H9 (cell line): ENCODE measurements around the gene MTERF4. TPM values are rescaled to one million over a fixed set of nuclear protein-coding genes. Genes with fewer than 3 reads are reported as not detected.

ENCODE experiments used
- DNase-seq: peaks from one replicate; pipeline ENCODE4 v3.0.0-alpha.2; 2017
- H2AFZ ChIP-seq: one replicate; pipeline ENCODE4 v1.6.1; 2013; ENCODE audit warnings: mild to moderate bottlenecking, low read length, control low read depth, moderate library complexity
- H2AK5ac ChIP-seq: 2 replicates; pipeline ENCODE4 v1.6.1; 2013; ENCODE audit warnings: low read length, control low read depth, mixed read lengths; ENCODE audit not compliant: insufficient read length
- H2BK120ac ChIP-seq: one replicate; pipeline ENCODE4 v1.6.1; 2013; ENCODE audit warnings: low read depth, mild to moderate bottlenecking, low read length, control low read depth, inconsistent platforms; ENCODE audit not compliant: poor library complexity, severe bottlenecking
- H2BK12ac ChIP-seq: 2 replicates; pipeline ENCODE4 v1.6.1; 2013; ENCODE audit warnings: low read length, control low read depth, mixed read lengths, low read depth; ENCODE audit not compliant: insufficient read length
- H2BK15ac ChIP-seq: 2 replicates; pipeline ENCODE4 v1.6.1; 2013; ENCODE audit warnings: low read depth, low read length, control low read depth
- H2BK20ac ChIP-seq: one replicate; pipeline ENCODE4 v1.6.1; 2013; ENCODE audit warnings: low read depth, mild to moderate bottlenecking, low read length, control low read depth, inconsistent platforms; ENCODE audit not compliant: poor library complexity, severe bottlenecking
- H2BK5ac ChIP-seq: 2 replicates; pipeline ENCODE4 v1.6.1; 2013; ENCODE audit warnings: low read length, control low read depth, mixed read lengths; ENCODE audit not compliant: insufficient read length
- H3K14ac ChIP-seq: 2 replicates; pipeline ENCODE4 v1.6.1; 2013; ENCODE audit warnings: low read length, control low read depth; ENCODE audit not compliant: insufficient read depth
- H3K18ac ChIP-seq: 2 replicates; pipeline ENCODE4 v1.6.1; 2013; ENCODE audit warnings: low read depth, mild to moderate bottlenecking, mixed read lengths, low read length, control low read depth; ENCODE audit not compliant: insufficient read length
- H3K23ac ChIP-seq: 2 replicates; pipeline ENCODE4 v1.6.1; 2013; ENCODE audit warnings: low read length, control low read depth, mixed read lengths, low read depth; ENCODE audit not compliant: insufficient read length
- H3K23me2 ChIP-seq: 2 replicates; pipeline ENCODE4 v1.6.1; 2013; ENCODE audit warnings: low read depth, mild to moderate bottlenecking, mixed read lengths, low read length, control low read depth; ENCODE audit not compliant: insufficient read length, poor library complexity, severe bottlenecking
- H3K27ac ChIP-seq: 2 replicates; pipeline ENCODE4 v1.5.1; 2013; ENCODE audit warnings: low read length, control low read depth, mixed read lengths, low read depth; ENCODE audit not compliant: insufficient read length
- H3K27me3 ChIP-seq: 2 replicates; pipeline ENCODE4 v1.6.1; 2013; ENCODE audit warnings: low read length, control low read depth, inconsistent platforms; ENCODE audit not compliant: insufficient read depth
- H3K4ac ChIP-seq: 2 replicates; pipeline ENCODE4 v1.6.1; 2013; ENCODE audit warnings: low read depth, mild to moderate bottlenecking, control low read depth, inconsistent platforms, low read length, moderate library complexity
- H3K4me1 ChIP-seq: 2 replicates; pipeline ENCODE4 v1.6.1; 2013; ENCODE audit warnings: low read length, control low read depth, inconsistent platforms; ENCODE audit not compliant: insufficient read depth
- H3K4me2 ChIP-seq: 2 replicates; pipeline ENCODE4 v1.6.1; 2013; ENCODE audit warnings: low read length, control low read depth, mixed read lengths; ENCODE audit not compliant: insufficient read length, insufficient read depth
- H3K56ac ChIP-seq: 2 replicates; pipeline ENCODE4 v1.6.1; 2013; ENCODE audit warnings: low read depth, mild to moderate bottlenecking, mixed read lengths, low read length, control low read depth; ENCODE audit not compliant: insufficient read length
- H3K79me1 ChIP-seq: 2 replicates; pipeline ENCODE4 v1.6.1; 2013; ENCODE audit warnings: low read depth, mild to moderate bottlenecking, moderate library complexity, low read length, control low read depth, inconsistent platforms; ENCODE audit not compliant: insufficient read depth, poor library complexity, severe bottlenecking
- H3K79me2 ChIP-seq: 2 replicates; pipeline ENCODE4 v1.6.1; 2013; ENCODE audit warnings: low read length, control low read depth, inconsistent platforms; ENCODE audit not compliant: insufficient read depth
- H3K9ac ChIP-seq: 2 replicates; pipeline ENCODE4 v1.6.1; 2013; ENCODE audit warnings: low read length, control low read depth, mixed read lengths; ENCODE audit not compliant: insufficient read length; ENCODE audit errors: extremely low read depth
- H3K9me3 ChIP-seq: one replicate; pipeline ENCODE4 v1.6.1; 2013; ENCODE audit warnings: low read depth, low read length, inconsistent platforms; ENCODE audit not compliant: control insufficient read depth
- H3T11ph ChIP-seq: one replicate; pipeline ENCODE4 v1.6.1; 2013; ENCODE audit warnings: mild to moderate bottlenecking, low read length, control low read depth, inconsistent platforms
- H4K20me1 ChIP-seq: one replicate; pipeline ENCODE4 v1.6.1; 2013; ENCODE audit not compliant: control insufficient read depth, insufficient read length, insufficient read depth
- H4K5ac ChIP-seq: 2 replicates; pipeline ENCODE4 v1.6.1; 2013; ENCODE audit warnings: low read depth, mild to moderate bottlenecking, mixed read lengths, low read length, control low read depth; ENCODE audit not compliant: insufficient read length
- H4K8ac ChIP-seq: replicated peaks from 2 replicates; pipeline ENCODE4 v1.6.1; 2013; ENCODE audit warnings: low read length, control low read depth, mixed read lengths, low read depth; ENCODE audit not compliant: insufficient read length
- H4K91ac ChIP-seq: 2 replicates; pipeline ENCODE4 v1.6.1; 2013; ENCODE audit warnings: low read depth, mild to moderate bottlenecking, moderate library complexity, mixed read lengths, low read length, control low read depth; ENCODE audit not compliant: insufficient read length
- H3K27ac Mint-ChIP-seq, 3 experiments: 2 replicates in 2 of 3; 3 replicates in 1 of 3; pipeline ENCODE4 v1.8.0; 2020 to 2021; ENCODE audit warnings: mixed read lengths in 3 of 3, mild to moderate bottlenecking in 1 of 3, moderate library complexity in 1 of 3
- H3K27me3 Mint-ChIP-seq: 2 replicates; pipeline ENCODE4 v1.8.0; 2021; ENCODE audit warnings: low read depth, mild to moderate bottlenecking, moderate library complexity, mixed read lengths
- H3K36me3 Mint-ChIP-seq, 3 experiments: 2 replicates in 2 of 3; 3 replicates in 1 of 3; pipeline ENCODE4 v1.8.0; 2020 to 2021; ENCODE audit warnings: low read depth in 3 of 3, mixed read lengths in 3 of 3; ENCODE audit not compliant: insufficient read depth in 1 of 3
- H3K4me1 Mint-ChIP-seq, 2 experiments: 2 replicates each; pipeline ENCODE4 v1.8.0; 2020; ENCODE audit warnings: mixed read lengths in 2 of 2
- H3K4me3 Mint-ChIP-seq, 2 experiments: 2 replicates in 1 of 2; 3 replicates in 1 of 2; pipeline ENCODE4 v1.8.0; 2020 to 2021; ENCODE audit warnings: mild to moderate bottlenecking in 2 of 2, mixed read lengths in 2 of 2, moderate library complexity in 1 of 2
- H3K9me3 Mint-ChIP-seq, 2 experiments: 2 replicates in 1 of 2; 3 replicates in 1 of 2; pipeline ENCODE4 v1.8.0; 2020; ENCODE audit warnings: mild to moderate bottlenecking in 2 of 2, mixed read lengths in 2 of 2, moderate library complexity in 1 of 2
- WGBS: extraction: QIAGEN DNeasy Blood & Tissue Kit; methylation state at CpG from one replicate; pipeline ENCODE4 v1.1.7; 2013; ENCODE audit warnings: missing lambda C conversion rate, low lambda C conversion rate, mixed read lengths; ENCODE audit not compliant: insufficient read length; ENCODE audit errors: extremely low coverage; 5-methylcytosine and 5-hydroxymethylcytosine counted together
- total RNA-seq: library from RNA; stranded (reverse); gene quantifications from 2 replicates; pipeline ENCODE4 v1.2.1, GENCODE V29; 2021
- TF ChIP-seq, protein P1 (sequence below): fragments of 200-600 bp; sonication (generic); conservative IDR thresholded peaks from 3 replicates; pipeline ENCODE4 v1.8.0; 2021; ENCODE audit warnings: antibody characterized with exemption, mild to moderate bottlenecking

The MTERF4 gene
- total RNA-seq, 1 experiment from 2014 or later = 35.0 TPM

DNA sequence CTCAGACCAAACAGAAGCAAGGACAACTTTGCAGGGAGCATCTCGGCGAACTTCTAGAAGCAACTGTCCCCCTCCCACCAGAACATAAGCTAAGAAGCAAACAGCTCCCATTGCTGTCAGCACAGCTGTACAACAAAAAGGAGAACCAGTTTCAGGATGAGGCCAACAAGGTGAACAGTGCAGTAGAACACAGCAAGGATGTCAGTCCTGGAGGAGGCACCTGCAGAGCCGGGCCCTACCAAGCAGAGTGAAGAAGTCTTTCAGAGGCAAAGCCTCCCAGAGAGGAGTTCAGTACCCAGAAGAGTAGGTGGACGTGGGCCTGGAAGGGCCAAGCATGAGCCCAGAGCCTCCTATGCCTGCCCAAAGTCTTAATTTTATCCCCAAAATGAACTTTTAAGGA is 46.2 kb upstream of the MTERF4 start:
- H3K9me3 Mint-ChIP-seq = no peaks in the 10 kb centered on the region; a peak in 1 of 5 replicates
- TF ChIP-seq, protein P1, sequence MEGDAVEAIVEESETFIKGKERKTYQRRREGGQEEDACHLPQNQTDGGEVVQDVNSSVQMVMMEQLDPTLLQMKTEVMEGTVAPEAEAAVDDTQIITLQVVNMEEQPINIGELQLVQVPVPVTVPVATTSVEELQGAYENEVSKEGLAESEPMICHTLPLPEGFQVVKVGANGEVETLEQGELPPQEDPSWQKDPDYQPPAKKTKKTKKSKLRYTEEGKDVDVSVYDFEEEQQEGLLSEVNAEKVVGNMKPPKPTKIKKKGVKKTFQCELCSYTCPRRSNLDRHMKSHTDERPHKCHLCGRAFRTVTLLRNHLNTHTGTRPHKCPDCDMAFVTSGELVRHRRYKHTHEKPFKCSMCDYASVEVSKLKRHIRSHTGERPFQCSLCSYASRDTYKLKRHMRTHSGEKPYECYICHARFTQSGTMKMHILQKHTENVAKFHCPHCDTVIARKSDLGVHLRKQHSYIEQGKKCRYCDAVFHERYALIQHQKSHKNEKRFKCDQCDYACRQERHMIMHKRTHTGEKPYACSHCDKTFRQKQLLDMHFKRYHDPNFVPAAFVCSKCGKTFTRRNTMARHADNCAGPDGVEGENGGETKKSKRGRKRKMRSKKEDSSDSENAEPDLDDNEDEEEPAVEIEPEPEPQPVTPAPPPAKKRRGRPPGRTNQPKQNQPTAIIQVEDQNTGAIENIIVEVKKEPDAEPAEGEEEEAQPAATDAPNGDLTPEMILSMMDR = no peak
- H3K9ac ChIP-seq = peak overlapping the region; percentile 63

More for the DNA sequence above, 46.2 kb upstream of the MTERF4 start:
- Mint-ChIP-seq H3K27me3 (peaks cover 3% of the 10 kb centered on the region), H3K36me3 (peaks cover 0 to 6% (median 4%) of the 10 kb centered on the region in 3 experiments; a peak in 5 of 7 replicates), H3K4me1 (peaks cover 28 to 30% of the 10 kb centered on the region in 2 experiments), H3K4me3 (peak overlapping the region; percentile 87 to 95), H3K27ac (no peak overlapping the region; a peak in 1 of 7 replicates)
- H4K5ac ChIP-seq = no peak overlapping the region
- H2BK20ac ChIP-seq = no peak overlapping the region
- H2BK120ac ChIP-seq = no peak overlapping the region
- DNase-seq = no peak
- H3K4ac ChIP-seq = no peak overlapping the region
- no peak overlapping the region for H2BK12ac ChIP-seq
- H2AFZ ChIP-seq = no peak overlapping the region
- no peak overlapping the region for H3K27ac ChIP-seq
- no peak overlapping the region for H2AK5ac ChIP-seq
- no peaks in the 10 kb centered on the region for H4K20me1 ChIP-seq
- H2BK15ac ChIP-seq = no peak overlapping the region
- H2BK5ac ChIP-seq = no peak overlapping the region
- no peak overlapping the region for H3K14ac ChIP-seq
- peaks cover 12% of the 10 kb centered on the region; the same call in 1 of the 2 replicates for H3K4me1 ChIP-seq
- H3K27me3 ChIP-seq = no peaks in the 10 kb centered on the region
- H4K8ac ChIP-seq = no peak overlapping the region
- H3T11ph ChIP-seq = no peak overlapping the region
- no peaks in the 10 kb centered on the region for H3K9me3 ChIP-seq
- H3K23me2 ChIP-seq = peaks cover 10% of the 10 kb centered on the region
- no peak overlapping the region for H3K23ac ChIP-seq
- no peaks in the 10 kb centered on the region for H3K79me2 ChIP-seq
- no peak overlapping the region for H4K91ac ChIP-seq
- no peak overlapping the region for H3K18ac ChIP-seq
- H3K56ac ChIP-seq = no peak overlapping the region
- WGBS = no CpG with 5 or more reads among the region's 4 CpGs
- H3K4me2 ChIP-seq = peak overlapping the region; percentile 38
- no peaks in the 10 kb centered on the region for H3K79me1 ChIP-seq
